ENCODE data around the gene SNX20. TPM values are rescaled to one million over a fixed set of nuclear protein-coding genes. Genes with fewer than 3 reads are reported as not detected.

The SNX20 gene
- total RNA-seq, 1 experiment from 2014 or later, result not detected

- TF ChIP-seq, protein P1, sequence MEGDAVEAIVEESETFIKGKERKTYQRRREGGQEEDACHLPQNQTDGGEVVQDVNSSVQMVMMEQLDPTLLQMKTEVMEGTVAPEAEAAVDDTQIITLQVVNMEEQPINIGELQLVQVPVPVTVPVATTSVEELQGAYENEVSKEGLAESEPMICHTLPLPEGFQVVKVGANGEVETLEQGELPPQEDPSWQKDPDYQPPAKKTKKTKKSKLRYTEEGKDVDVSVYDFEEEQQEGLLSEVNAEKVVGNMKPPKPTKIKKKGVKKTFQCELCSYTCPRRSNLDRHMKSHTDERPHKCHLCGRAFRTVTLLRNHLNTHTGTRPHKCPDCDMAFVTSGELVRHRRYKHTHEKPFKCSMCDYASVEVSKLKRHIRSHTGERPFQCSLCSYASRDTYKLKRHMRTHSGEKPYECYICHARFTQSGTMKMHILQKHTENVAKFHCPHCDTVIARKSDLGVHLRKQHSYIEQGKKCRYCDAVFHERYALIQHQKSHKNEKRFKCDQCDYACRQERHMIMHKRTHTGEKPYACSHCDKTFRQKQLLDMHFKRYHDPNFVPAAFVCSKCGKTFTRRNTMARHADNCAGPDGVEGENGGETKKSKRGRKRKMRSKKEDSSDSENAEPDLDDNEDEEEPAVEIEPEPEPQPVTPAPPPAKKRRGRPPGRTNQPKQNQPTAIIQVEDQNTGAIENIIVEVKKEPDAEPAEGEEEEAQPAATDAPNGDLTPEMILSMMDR (conservative IDR thresholded peaks at IDR 0.05; ENCODE audit: low read depth, low read length), result no peak
- TF ChIP-seq EZH2 (IDR thresholded peaks at IDR 0.05; ENCODE audit: borderline replicate concordance, low read depth, low read length, poor library complexity, severe bottlenecking), result no peak
- ChIA-PET POLR2A (ENCODE audit: low non-redundant PET) (no interaction called here), CTCF (no interaction called here)
- no TSS peak for BruUV-seq (replicated peaks)
- intact Hi-C loops (cut with micrococcal nuclease; ENCODE audit: unreplicated experiment), result no loop called here
- no peaks in the 10 kb centered on the region for H3K4me1 ChIP-seq (ENCODE audit: insufficient read depth, low read length, poor library complexity, severe bottlenecking)
- H3K27ac ChIP-seq (ENCODE audit: low read depth, low read length, poor library complexity, severe bottlenecking), result no peak overlapping the region
- H3K4me3 ChIP-seq (ENCODE audit: low read depth, low read length, poor library complexity, severe bottlenecking), result no peak overlapping the region
- no peak for DNase-seq (ENCODE audit: low spot score)
- no peaks in the 10 kb centered on the region for H3K27me3 ChIP-seq (replicated peaks; ENCODE audit: insufficient read depth, low read depth, low read length, poor library complexity)
- H3K36me3 ChIP-seq (ENCODE audit: insufficient read depth, low read length, poor library complexity, severe bottlenecking), result no peaks in the 10 kb centered on the region
- H3K9me3 ChIP-seq (ENCODE audit: low read depth, low read length, poor library complexity, severe bottlenecking), result no peaks in the 10 kb centered on the region
Measured at GRCh38 chr16:50680556-50680893, 587 bp downstream of the SNX20 start.

DNA sequence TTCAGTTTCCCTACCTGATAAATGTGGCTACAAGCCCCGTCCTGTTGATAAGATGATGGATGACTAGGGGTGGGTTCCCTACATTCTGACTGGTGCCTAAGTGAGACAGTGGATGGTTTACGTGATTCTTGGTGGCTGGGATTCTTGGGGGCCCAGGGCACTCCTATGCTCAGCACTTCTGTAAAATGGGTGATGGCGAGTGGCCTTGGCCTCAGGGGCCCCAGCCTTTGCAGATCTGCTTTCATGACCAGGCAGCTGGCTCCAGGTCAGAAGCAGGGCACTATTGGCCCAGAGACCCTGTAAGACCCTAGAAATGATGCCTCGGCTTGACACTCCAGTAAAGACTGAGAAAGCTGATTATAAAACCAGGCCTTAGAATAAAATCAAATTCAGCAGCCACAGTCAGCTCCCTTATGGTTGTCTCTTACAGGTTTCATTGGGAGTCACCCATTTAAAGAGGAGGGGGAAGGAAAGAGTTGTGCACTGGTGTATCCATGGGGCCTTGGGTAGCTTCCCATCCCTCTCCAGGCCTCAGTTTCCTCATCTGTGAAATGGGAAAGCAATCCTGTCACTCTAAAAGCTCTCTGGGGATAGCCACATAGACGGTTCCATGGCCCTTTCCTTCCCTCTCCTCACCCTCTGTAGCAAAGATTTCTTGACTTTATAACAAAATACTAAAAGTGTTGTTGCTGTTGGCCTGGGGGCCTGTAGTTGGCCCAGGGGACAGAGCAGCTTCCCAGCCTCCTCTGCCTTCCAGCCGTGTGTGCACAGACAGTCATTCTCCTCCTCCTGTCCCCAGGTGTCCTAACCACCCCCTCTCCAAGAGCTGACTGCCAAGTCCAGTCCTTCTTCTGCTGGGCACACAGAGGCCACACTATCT is 1.2 kb downstream of the SNX20 start:
- DNase-seq (ENCODE audit: low spot score), result no peak
- H3K9me3 ChIP-seq (ENCODE audit: low read depth, low read length, poor library complexity, severe bottlenecking), result no peaks in the 10 kb centered on the region
- no peak overlapping the region for H3K27ac ChIP-seq (ENCODE audit: low read depth, low read length, poor library complexity, severe bottlenecking)
- ChIA-PET POLR2A (ENCODE audit: low non-redundant PET) (interaction anchor here (0.5 kb wide), 1 partner anchor 158 kb away, joined by 4 read pairs; no protein-coding TSS in a partner anchor), CTCF (no interaction called here)
- BruUV-seq (replicated peaks), result no TSS peak
- no peak overlapping the region for H3K4me3 ChIP-seq (ENCODE audit: low read depth, low read length, poor library complexity, severe bottlenecking)
- no peaks in the 10 kb centered on the region for H3K4me1 ChIP-seq (ENCODE audit: insufficient read depth, low read length, poor library complexity, severe bottlenecking)
- TF ChIP-seq, protein P1 (conservative IDR thresholded peaks at IDR 0.05; ENCODE audit: low read depth, low read length), result no peak
- no peak for TF ChIP-seq EZH2 (IDR thresholded peaks at IDR 0.05; ENCODE audit: borderline replicate concordance, low read depth, low read length, poor library complexity, severe bottlenecking)
- intact Hi-C loops (cut with micrococcal nuclease; ENCODE audit: unreplicated experiment), result no loop called here
- H3K36me3 ChIP-seq (ENCODE audit: insufficient read depth, low read length, poor library complexity, severe bottlenecking), result no peaks in the 10 kb centered on the region
- H3K27me3 ChIP-seq (replicated peaks; ENCODE audit: insufficient read depth, low read depth, low read length, poor library complexity), result no peaks in the 10 kb centered on the region

GRCh38 chr16:50679266-50679665 is 1.8 kb downstream of the SNX20 start:
- DNase-seq (ENCODE audit: low spot score), result no peak
- Histone ChIP-seq H3K4me1 (ENCODE audit: insufficient read depth, low read length, poor library complexity, severe bottlenecking) (no peaks in the 10 kb centered on the region), H3K27ac (ENCODE audit: low read depth, low read length, poor library complexity, severe bottlenecking) (no peak overlapping the region), H3K27me3 (replicated peaks; ENCODE audit: insufficient read depth, low read depth, low read length, poor library complexity) (no peaks in the 10 kb centered on the region), H3K36me3 (ENCODE audit: insufficient read depth, low read length, poor library complexity, severe bottlenecking) (no peaks in the 10 kb centered on the region), H3K4me3 (ENCODE audit: low read depth, low read length, poor library complexity, severe bottlenecking) (no peak overlapping the region), H3K9me3 (ENCODE audit: low read depth, low read length, poor library complexity, severe bottlenecking) (no peaks in the 10 kb centered on the region)
- BruUV-seq (replicated peaks), result no TSS peak
- ChIA-PET POLR2A (ENCODE audit: low non-redundant PET) (interaction anchor here (0.5 kb wide), 1 partner anchor 158 kb away, joined by 4 read pairs; no protein-coding TSS in a partner anchor), CTCF (no interaction called here)
- intact Hi-C loops (cut with micrococcal nuclease; ENCODE audit: unreplicated experiment), result no loop called here
- TF ChIP-seq, protein P1 (conservative IDR thresholded peaks at IDR 0.05; ENCODE audit: low read depth, low read length), result no peak
- TF ChIP-seq EZH2 (IDR thresholded peaks at IDR 0.05; ENCODE audit: borderline replicate concordance, low read depth, low read length, poor library complexity, severe bottlenecking), result no peak
